CD4-positive, alpha-beta T cell (primary cell): ENCODE measurements around the gene LGALS3BP. TPM values are rescaled to one million over a fixed set of nuclear protein-coding genes. Genes with fewer than 3 reads are reported as not detected.

Experiments
- ATAC-seq: fragments of 200-7000 bp; cut with Tn5 transposase; one replicate; pipeline ENCODE4 v1.10.0; 2022; ENCODE audit warnings: mild to moderate bottlenecking; ENCODE audit not compliant: poor library complexity
- CTCF ChIA-PET: fragments of 350-600 bp; sonication (Branson Sonifier 250); formaldehyde crosslinking; loops from one replicate; lab custom pipeline; 2021; ENCODE audit warnings: antibody characterized with exemption, inconsistent platforms; lab: Charles Lee
- POLR2A ChIA-PET: fragments of 350-600 bp; sonication (Branson Sonifier 250); formaldehyde crosslinking; loops from one replicate; lab custom pipeline; 2021; ENCODE audit warnings: antibody characterized with exemption, inconsistent platforms; lab: Charles Lee
- DNase-seq, 14 experiments: peaks; one replicate each; pipeline ENCODE4 v3.0.0-alpha.2; 2013 to 2020; ENCODE audit warnings: mixed read lengths in 2 of 14
- H3K27ac ChIP-seq, 2 donors: one replicate each; pipeline versions ENCODE4 v1.5.1 to v1.7.0; 2013; ENCODE audit warnings: low read length in 2 of 2, low read depth in 1 of 2, mild to moderate bottlenecking in 1 of 2
- H3K27me3 ChIP-seq, 2 experiments: 1 replicate in 1 of 2; 2 replicates in 1 of 2; pipeline versions ENCODE4 v1.6.1 to v1.7.0; 2013; ENCODE audit warnings: low read length in 2 of 2, control low read depth in 1 of 2, mild to moderate bottlenecking in 1 of 2, moderate library complexity in 1 of 2; ENCODE audit not compliant: insufficient read depth in 2 of 2, control insufficient read depth in 1 of 2
- H3K36me3 ChIP-seq: one replicate; pipeline ENCODE4 v1.6.1; 2013; ENCODE audit warnings: low read length, control low read depth; ENCODE audit not compliant: insufficient read depth
- H3K4me1 ChIP-seq: one replicate; pipeline ENCODE4 v1.6.1; 2013; ENCODE audit warnings: low read length, control low read depth; ENCODE audit not compliant: insufficient read depth
- H3K4me3 ChIP-seq: one replicate; pipeline ENCODE4 v1.5.1; 2013; ENCODE audit warnings: mild to moderate bottlenecking, low read length, moderate library complexity
- H3K9me3 ChIP-seq, 2 experiments: 1 replicate in 1 of 2; 2 replicates in 1 of 2; pipeline versions ENCODE4 v1.6.1 to v1.7.0; 2013; ENCODE audit warnings: low read length in 2 of 2, mild to moderate bottlenecking in 2 of 2, control low read depth in 1 of 2, moderate library complexity in 1 of 2; ENCODE audit not compliant: control insufficient read depth in 1 of 2, insufficient read depth in 1 of 2
- H3K27ac Mint-ChIP-seq: one replicate; pipeline ENCODE4 v1.8.0; 2020; ENCODE audit warnings: mixed read lengths
- H3K27me3 Mint-ChIP-seq: one replicate; pipeline ENCODE4 v1.8.0; 2021; ENCODE audit warnings: mixed read lengths
- H3K36me3 Mint-ChIP-seq: one replicate; pipeline ENCODE4 v1.8.0; 2021; ENCODE audit warnings: low read depth, mixed read lengths
- H3K4me1 Mint-ChIP-seq: one replicate; pipeline ENCODE4 v1.8.0; 2021; ENCODE audit warnings: low read depth, mixed read lengths
- H3K4me3 Mint-ChIP-seq: one replicate; pipeline ENCODE4 v1.8.0; 2020; ENCODE audit warnings: mild to moderate bottlenecking, mixed read lengths
- H3K9me3 Mint-ChIP-seq: one replicate; pipeline ENCODE4 v1.8.0; 2020; ENCODE audit warnings: mixed read lengths
- intact Hi-C, 2 experiments: fragments of 100-400 bp; cut with DNase I in 1 of 2; cut with micrococcal nuclease in 1 of 2; formaldehyde crosslinking; loops; one replicate each; pipeline versions ENCODE4 v1.15.1 to v1.9.0; 2023 to 2025; cut with DNase I, micrococcal nuclease
- total RNA-seq, 174 experiments: library from RNA in 2 of 174; stranded (reverse) in 2 of 174; gene quantifications; one replicate each; pipeline ENCODE4 v1.2.3 and lab custom pipeline; 2021 to 2026
- TF ChIP-seq, protein P1 (sequence below): fragments of 200-600 bp; IDR thresholded peaks from one replicate; pipeline ENCODE4 v1.8.0; 2022; ENCODE audit warnings: antibody characterized with exemption, mild to moderate bottlenecking

The LGALS3BP gene
- total RNA-seq, 2 experiments from 2014 or later: 38.8 to 41.0 TPM

DNA sequence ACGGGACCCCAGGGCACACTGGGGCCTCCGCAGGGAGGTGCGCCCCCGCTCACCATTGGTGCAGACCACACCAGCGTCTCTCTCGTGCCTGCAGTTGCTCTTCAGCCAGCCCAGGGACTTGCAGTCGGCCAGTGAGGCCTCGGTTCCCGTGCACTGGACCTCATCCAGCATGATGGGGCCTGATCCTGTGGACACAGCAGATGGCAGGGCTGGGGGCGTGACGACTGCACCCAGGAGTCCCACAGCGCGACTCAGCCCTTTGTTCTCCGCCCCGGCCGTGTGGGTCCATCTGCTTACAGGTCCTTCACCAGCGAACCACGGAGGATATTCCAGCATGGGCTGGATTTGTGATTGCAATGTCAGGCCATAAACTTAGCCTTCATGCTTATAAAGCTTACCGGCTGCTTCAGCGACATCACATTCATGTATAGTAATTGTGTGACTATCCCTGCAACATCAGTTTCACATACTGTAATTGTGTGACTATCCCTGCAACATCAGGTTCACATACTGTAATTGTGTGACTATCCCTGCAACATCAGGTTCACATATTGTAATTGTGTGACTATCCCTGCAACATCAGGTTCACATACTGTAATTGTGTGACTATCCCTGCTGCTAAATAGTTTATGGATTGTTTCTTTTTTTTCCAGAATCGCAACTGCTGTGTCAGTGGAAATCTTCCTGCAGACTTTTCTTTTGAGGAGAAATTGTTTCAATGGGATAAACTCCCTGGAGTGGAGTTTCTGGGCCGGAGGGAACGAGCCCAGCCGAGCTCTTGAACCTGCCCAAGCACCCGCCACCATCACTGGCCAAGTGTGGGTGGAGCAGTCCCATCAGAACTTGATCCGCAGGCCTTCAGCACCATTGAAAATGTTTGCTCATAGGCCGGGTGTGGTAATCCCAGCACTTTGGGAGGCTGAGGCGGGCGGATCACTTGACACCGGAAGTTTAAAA, 4.8 kb downstream of the LGALS3BP start:
- Mint-ChIP-seq H3K27me3 (no peaks in the 10 kb centered on the region), H3K4me1 (peaks cover 18% of the 10 kb centered on the region), H3K9me3 (no peaks in the 10 kb centered on the region), H3K27ac (no peak overlapping the region), H3K36me3 (peaks cover 26% of the 10 kb centered on the region), H3K4me3 (no peak overlapping the region)
- ChIA-PET POLR2A (no interaction called here), CTCF (no interaction called here)
- intact Hi-C loops: no loop called here
- no peak for ATAC-seq
- no peak overlapping the region for H3K4me3 ChIP-seq
- peaks cover 17% of the 10 kb centered on the region for H3K36me3 ChIP-seq
- DNase-seq: no peak
- no peaks in the 10 kb centered on the region for H3K27me3 ChIP-seq
- TF ChIP-seq, protein P1, sequence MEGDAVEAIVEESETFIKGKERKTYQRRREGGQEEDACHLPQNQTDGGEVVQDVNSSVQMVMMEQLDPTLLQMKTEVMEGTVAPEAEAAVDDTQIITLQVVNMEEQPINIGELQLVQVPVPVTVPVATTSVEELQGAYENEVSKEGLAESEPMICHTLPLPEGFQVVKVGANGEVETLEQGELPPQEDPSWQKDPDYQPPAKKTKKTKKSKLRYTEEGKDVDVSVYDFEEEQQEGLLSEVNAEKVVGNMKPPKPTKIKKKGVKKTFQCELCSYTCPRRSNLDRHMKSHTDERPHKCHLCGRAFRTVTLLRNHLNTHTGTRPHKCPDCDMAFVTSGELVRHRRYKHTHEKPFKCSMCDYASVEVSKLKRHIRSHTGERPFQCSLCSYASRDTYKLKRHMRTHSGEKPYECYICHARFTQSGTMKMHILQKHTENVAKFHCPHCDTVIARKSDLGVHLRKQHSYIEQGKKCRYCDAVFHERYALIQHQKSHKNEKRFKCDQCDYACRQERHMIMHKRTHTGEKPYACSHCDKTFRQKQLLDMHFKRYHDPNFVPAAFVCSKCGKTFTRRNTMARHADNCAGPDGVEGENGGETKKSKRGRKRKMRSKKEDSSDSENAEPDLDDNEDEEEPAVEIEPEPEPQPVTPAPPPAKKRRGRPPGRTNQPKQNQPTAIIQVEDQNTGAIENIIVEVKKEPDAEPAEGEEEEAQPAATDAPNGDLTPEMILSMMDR: no peak
- peaks cover 0 to 9% of the 10 kb centered on the region in 2 experiments for H3K9me3 ChIP-seq
- H3K4me1 ChIP-seq: peaks cover 54% of the 10 kb centered on the region
- H3K27ac ChIP-seq: no peak overlapping the region

DNA sequence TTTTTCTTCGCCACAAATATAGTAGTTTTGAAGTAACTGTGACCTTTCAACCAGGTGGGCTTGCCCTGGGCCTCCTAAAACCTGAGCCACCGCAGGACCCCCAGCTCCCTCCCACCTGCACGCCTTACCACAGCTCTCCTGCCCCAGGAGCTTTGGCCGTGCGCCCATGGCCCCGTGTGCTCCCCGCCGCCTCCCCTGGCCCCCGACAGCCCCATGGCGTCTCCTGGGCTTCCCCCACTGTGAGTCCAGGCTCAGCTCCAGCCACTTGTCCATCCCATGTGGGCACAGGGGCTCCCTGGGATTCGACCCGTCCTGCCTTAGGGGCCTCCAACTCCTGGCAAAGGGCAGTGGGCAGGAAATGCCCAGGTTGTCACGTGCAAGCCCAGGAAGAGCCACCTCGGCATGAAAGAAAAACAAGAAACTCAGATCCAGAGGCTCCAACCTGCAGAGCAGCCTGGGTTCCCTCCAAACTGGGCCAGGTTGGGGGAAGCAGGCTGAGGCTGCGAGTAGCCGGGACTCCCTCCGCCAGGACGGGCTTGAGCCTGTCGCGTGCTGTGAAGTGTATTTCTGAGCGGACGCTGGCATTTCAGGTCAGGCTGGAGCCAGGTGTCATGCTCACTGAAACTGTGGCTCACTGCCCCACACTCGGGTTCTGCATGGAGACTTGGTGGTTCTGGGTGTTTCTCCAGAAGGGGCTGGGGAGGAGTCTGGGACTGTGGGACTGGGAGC, 5.8 kb downstream of the LGALS3BP start:
- DNase-seq (no peak), ATAC-seq (no peak)
- Histone ChIP-seq H3K27ac (no peak overlapping the region), H3K4me3 (no peak overlapping the region), H3K36me3 (peaks cover 20% of the 10 kb centered on the region), H3K4me1 (peaks cover 45% of the 10 kb centered on the region), H3K9me3 (peaks cover 0 to 9% of the 10 kb centered on the region in 2 experiments), H3K27me3 (no peaks in the 10 kb centered on the region)
- TF ChIP-seq, protein P1: no peak
- peaks cover 26% of the 10 kb centered on the region for H3K36me3 Mint-ChIP-seq
- H3K9me3 Mint-ChIP-seq: no peaks in the 10 kb centered on the region
- ChIA-PET POLR2A (interaction anchor here (0.9 kb wide), 1 partner anchor 12 kb away, joined by 4 read pairs; no protein-coding TSS in a partner anchor), CTCF (no interaction called here)
- H3K4me1 Mint-ChIP-seq: peaks cover 16% of the 10 kb centered on the region
- H3K4me3 Mint-ChIP-seq: no peak overlapping the region
- no peak overlapping the region for H3K27ac Mint-ChIP-seq
- intact Hi-C loops: no loop called here
- H3K27me3 Mint-ChIP-seq: no peaks in the 10 kb centered on the region

DNA sequence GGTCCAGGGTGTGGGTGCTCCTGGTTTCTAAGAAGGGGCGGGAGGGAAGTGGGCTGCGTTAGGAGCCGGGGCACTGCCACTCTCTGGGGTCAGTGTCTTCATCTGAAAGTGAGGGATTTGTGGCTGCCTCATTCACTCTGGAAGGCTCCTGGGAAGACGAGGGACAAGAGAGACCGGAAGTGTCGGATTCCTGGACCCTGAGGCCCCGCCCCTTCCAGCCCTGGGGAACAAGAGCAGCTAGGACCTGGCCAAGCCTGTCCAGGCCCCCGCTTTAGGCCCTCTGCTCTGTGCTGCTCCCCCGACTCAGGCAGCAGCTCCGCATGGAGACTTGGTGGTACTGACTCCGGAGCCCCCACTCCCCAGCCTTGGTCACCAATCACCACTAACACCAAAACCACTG, 6.5 kb downstream of the LGALS3BP start:
- Histone ChIP-seq H3K4me1 (peaks cover 38% of the 10 kb centered on the region), H3K4me3 (no peak overlapping the region), H3K27ac (no peak overlapping the region), H3K27me3 (no peaks in the 10 kb centered on the region), H3K9me3 (peaks cover 0 to 9% of the 10 kb centered on the region in 2 experiments), H3K36me3 (peaks cover 22% of the 10 kb centered on the region)
- ATAC-seq (no peak), DNase-seq (no peak)
- intact Hi-C loops: no loop called here
- Mint-ChIP-seq H3K4me1 (peaks cover 16% of the 10 kb centered on the region), H3K9me3 (no peaks in the 10 kb centered on the region), H3K27me3 (no peaks in the 10 kb centered on the region), H3K27ac (no peak overlapping the region), H3K36me3 (peaks cover 26% of the 10 kb centered on the region), H3K4me3 (no peak overlapping the region)
- TF ChIP-seq, protein P1: no peak
- CTCF ChIA-PET: no interaction called here
- POLR2A ChIA-PET: interaction anchor here (0.9 kb wide), 1 partner anchor 13 kb away, joined by 4 read pairs; no protein-coding TSS in a partner anchor
